Colonic mucosa (tissue), 4 donors: ENCODE measurements around the gene PKNOX2. TPM values are rescaled to one million over a fixed set of nuclear protein-coding genes. Genes with fewer than 3 reads are reported as not detected.

Experiments
- DNase-seq: peaks from one replicate; pipeline ENCODE4 v3.0.0-alpha.2; 2020
- H3K27ac ChIP-seq: fragments of 200-600 bp; one replicate; pipeline ENCODE4 v1.8.0; 2021
- H3K27me3 ChIP-seq: fragments of 200-600 bp; one replicate; pipeline ENCODE4 v1.8.0; 2021
- H3K36me3 ChIP-seq: fragments of 200-600 bp; one replicate; pipeline ENCODE4 v1.8.0; 2021
- H3K4me1 ChIP-seq: fragments of 200-600 bp; one replicate; pipeline ENCODE4 v1.8.0; 2021; ENCODE audit warnings: mild to moderate bottlenecking
- H3K4me3 ChIP-seq: fragments of 200-600 bp; one replicate; pipeline ENCODE4 v1.8.0; 2021
- H3K9ac ChIP-seq, 2 donors: one replicate each; pipeline ENCODE4 v1.7.0; 2013; ENCODE audit warnings: control low read depth in 2 of 2, low read depth in 2 of 2, low read length in 2 of 2
- H3K9me3 ChIP-seq: fragments of 200-600 bp; one replicate; pipeline ENCODE4 v1.8.0; 2021
- CTCF ChIP-seq: fragments of 200-600 bp; IDR thresholded peaks from one replicate; pipeline ENCODE4 v1.8.0; 2022; ENCODE audit warnings: antibody characterized with exemption, mild to moderate bottlenecking
- intact Hi-C: fragments of 100-400 bp; cut with DNase I; formaldehyde crosslinking; loops from one replicate; pipeline ENCODE4 v1.14.1; 2022
- total RNA-seq, 2 donors: library from RNA; stranded (reverse); fragmentation: NEBNext Ultra II Directional in 1 of 2; extraction: Animal tissue kit (Norgen Biotek cat#: 25700) in 1 of 2; gene quantifications; one replicate each; pipeline ENCODE4 v1.2.1, GENCODE V29; 2021
- donor health status: healthy.
- donor health status: DM: no; HTN: no; CAD: no.
- donor health status: DM: no; HTN: no; CAD: no.

PKNOX2 gene
- total RNA-seq, 2 donors from 2014 or later, result 0.52 to 1.3 TPM

GRCh38 chr11:125270106-125270505 lies 105.6 kb downstream of the PKNOX2 start:
- intact Hi-C loops, result loop anchor here (10.0 kb wide), 1 partner anchor 65 kb away; no protein-coding TSS in a partner anchor
- no peak overlapping the region for H3K4me3 ChIP-seq

GRCh38 chr11:125270711-125271110 lies 106.2 kb downstream of the PKNOX2 start:
- H3K9me3 ChIP-seq, result no peaks in the 10 kb centered on the region
- intact Hi-C loops, result loop anchor here (10.0 kb wide), 1 partner anchor 64 kb away; no protein-coding TSS in a partner anchor

More at GRCh38 chr11:125270106-125270505, 105.6 kb downstream of the PKNOX2 start:
- Histone ChIP-seq H3K36me3 (no peaks in the 10 kb centered on the region), H3K4me1 (no peaks in the 10 kb centered on the region), H3K27me3 (no peaks in the 10 kb centered on the region), H3K27ac (no peak overlapping the region), H3K9me3 (no peaks in the 10 kb centered on the region), H3K9ac (no peak overlapping the region)
- DNase-seq, result no peak
- no peak for TF ChIP-seq CTCF

GRCh38 chr11:125271483-125272091 lies 107.0 kb downstream of the PKNOX2 start:
- no peaks in the 10 kb centered on the region for H3K4me1 ChIP-seq
- H3K9ac ChIP-seq, result no peak overlapping the region
- H3K4me3 ChIP-seq, result no peak overlapping the region
- no peaks in the 10 kb centered on the region for H3K36me3 ChIP-seq
- no peak for TF ChIP-seq CTCF
- H3K27ac ChIP-seq, result no peak overlapping the region
- DNase-seq, result no peak
- H3K9me3 ChIP-seq, result no peaks in the 10 kb centered on the region
- intact Hi-C loops, result loop anchor here (10.0 kb wide), 1 partner anchor 63 kb away; no protein-coding TSS in a partner anchor
- H3K27me3 ChIP-seq, result no peaks in the 10 kb centered on the region

More at GRCh38 chr11:125270711-125271110, 106.2 kb downstream of the PKNOX2 start:
- Histone ChIP-seq H3K27ac (no peak overlapping the region), H3K27me3 (no peaks in the 10 kb centered on the region), H3K36me3 (no peaks in the 10 kb centered on the region), H3K9ac (no peak overlapping the region), H3K4me1 (no peaks in the 10 kb centered on the region), H3K4me3 (no peak overlapping the region)
- no peak for TF ChIP-seq CTCF
- DNase-seq, result no peak

GRCh38 chr11:125272092-125272491 lies 107.5 kb downstream of the PKNOX2 start:
- Histone ChIP-seq H3K4me3 (no peak overlapping the region), H3K27me3 (no peaks in the 10 kb centered on the region), H3K9ac (no peak overlapping the region), H3K9me3 (no peaks in the 10 kb centered on the region), H3K27ac (no peak overlapping the region), H3K4me1 (no peaks in the 10 kb centered on the region), H3K36me3 (no peaks in the 10 kb centered on the region)
- no peak for DNase-seq
- no peak for TF ChIP-seq CTCF
- intact Hi-C loops, result loop anchor here (10.0 kb wide), 1 partner anchor 63 kb away; no protein-coding TSS in a partner anchor

GRCh38 chr11:125272821-125273220 lies 108.3 kb downstream of the PKNOX2 start:
- Histone ChIP-seq H3K27ac (no peak overlapping the region), H3K4me1 (no peaks in the 10 kb centered on the region), H3K4me3 (no peak overlapping the region), H3K36me3 (no peaks in the 10 kb centered on the region), H3K9ac (no peak overlapping the region), H3K27me3 (no peaks in the 10 kb centered on the region), H3K9me3 (no peaks in the 10 kb centered on the region)
- no peak for TF ChIP-seq CTCF
- DNase-seq, result no peak
- intact Hi-C loops, result loop anchor here (10.0 kb wide), 1 partner anchor 62 kb away; no protein-coding TSS in a partner anchor
